ENCODE results near the gene CALHM5. TPM values are rescaled to one million over a fixed set of nuclear protein-coding genes. Genes with fewer than 3 reads are reported as not detected.

CALHM5 gene
- total and polyA plus RNA-seq, 5 donors from 2014 or later, result 0.10 TPM; not detected in 4

Other genes starting within 250 kb of the CALHM5 start
- 188 TPM for gene TSPYL1, start 231.7 kb upstream of the CALHM5 start, total RNA-seq
- gene TSPYL1, start 231.7 kb upstream of the CALHM5 start, polyA plus RNA-seq, result 10 to 100 TPM; 38.3 to 53.0 (median 43.4) TPM
- gene DSE, start 140.7 kb upstream of the CALHM5 start, total RNA-seq, result 10.2 TPM
- 1 to 10 TPM; 1.9 to 4.4 (median 2.9) TPM for gene DSE, start 140.7 kb upstream of the CALHM5 start, polyA plus RNA-seq
- 2.1 TPM for gene CALHM6, start 50.3 kb upstream of the CALHM5 start, total RNA-seq
- gene CALHM6, start 50.3 kb upstream of the CALHM5 start, polyA plus RNA-seq, result 1 to 10 TPM; 2.7 to 9.4 (median 5.4) TPM
- gene TRAPPC3L, start 34.0 kb downstream of the CALHM5 start, total RNA-seq, result 0.37 TPM
- gene TRAPPC3L, start 34.0 kb downstream of the CALHM5 start, polyA plus RNA-seq, result not detected
- gene CALHM4, start 42.1 kb downstream of the CALHM5 start, total RNA-seq, result not detected
- not detected for gene CALHM4, start 42.1 kb downstream of the CALHM5 start, polyA plus RNA-seq
- 49.5 TPM for gene RWDD1, start 59.9 kb downstream of the CALHM5 start, total RNA-seq
- gene RWDD1, start 59.9 kb downstream of the CALHM5 start, polyA plus RNA-seq, result 10 to 100 TPM; 65.0 to 97.8 (median 80.8) TPM
- 0.52 TPM for gene RSPH4A, start 104.8 kb downstream of the CALHM5 start, total RNA-seq
- gene RSPH4A, start 104.8 kb downstream of the CALHM5 start, polyA plus RNA-seq, result under 1 TPM in 1 of 4 donors, not detected in 3; 0.08 TPM
- gene ZUP1, start 157.1 kb downstream of the CALHM5 start, total RNA-seq, result 16.3 TPM
- gene ZUP1, start 157.1 kb downstream of the CALHM5 start, polyA plus RNA-seq, result 1 to 10 TPM; 5.9 to 7.5 (median 6.6) TPM
- gene KPNA5, start 169.6 kb downstream of the CALHM5 start, total RNA-seq, result 28.4 TPM
- gene KPNA5, start 169.6 kb downstream of the CALHM5 start, polyA plus RNA-seq, result 10 to 100 TPM; 11.6 to 13.1 (median 12.0) TPM

Data from CD4-positive, CD25-positive, alpha-beta regulatory T cell (primary cell).